GM19239 (cell line): ENCODE results near the gene B4GALT2.

Experiments
- DNase-seq: peaks from one replicate; pipeline ENCODE4 v3.0.0; 2011; ENCODE audit warnings: low spot score; ENCODE audit not compliant: insufficient read length
- FAIRE-seq: peaks from 2 replicates; lab custom pipeline; 2011; peaks lifted over from hg19 to GRCh38; lab: Jason Lieb, UNC

The B4GALT2 gene

DNA sequence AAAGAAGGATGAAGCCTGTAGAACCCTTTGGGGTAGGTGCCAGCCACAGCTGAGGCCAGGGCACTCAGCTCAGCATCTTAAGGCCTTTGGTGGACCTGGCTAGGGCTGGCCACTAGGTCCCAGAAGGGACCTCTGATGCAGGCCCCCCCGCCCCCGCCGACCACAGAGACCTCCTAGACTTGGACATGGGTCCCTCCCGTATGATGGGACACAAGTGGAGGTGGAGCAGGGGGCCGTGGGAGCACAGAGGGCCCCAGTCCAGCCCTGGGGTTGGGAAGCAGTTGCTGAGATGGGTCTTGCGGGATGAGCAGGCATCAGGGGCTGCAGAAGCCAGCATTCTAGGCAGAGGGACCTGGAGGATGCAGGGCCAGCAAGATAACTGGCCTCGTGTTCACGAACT is 3.2 kb downstream of the B4GALT2 start:
- no peak for FAIRE-seq
- DNase-seq = no peak

DNA sequence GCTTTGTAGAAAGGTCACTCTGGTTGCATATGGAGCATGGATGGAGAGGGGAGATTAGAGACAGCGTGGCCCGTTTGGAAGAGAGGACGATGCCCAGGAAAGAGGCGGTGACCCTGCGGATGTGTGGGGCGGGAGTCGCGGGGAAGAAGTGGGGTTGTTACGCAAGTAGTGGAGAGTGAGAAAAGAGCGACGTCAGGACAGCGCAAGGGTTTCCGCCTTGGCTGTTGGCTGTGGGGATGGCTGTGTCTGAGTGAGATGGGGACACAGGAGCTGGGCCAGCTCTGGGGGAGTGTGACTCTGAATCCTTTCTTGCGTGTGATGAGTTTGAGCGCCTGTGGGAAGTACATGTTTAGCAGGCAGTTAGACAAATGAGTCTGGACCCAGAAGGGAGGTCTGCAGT is 3.8 kb downstream of the B4GALT2 start:
- DNase-seq = no peak
- no peak for FAIRE-seq

DNA sequence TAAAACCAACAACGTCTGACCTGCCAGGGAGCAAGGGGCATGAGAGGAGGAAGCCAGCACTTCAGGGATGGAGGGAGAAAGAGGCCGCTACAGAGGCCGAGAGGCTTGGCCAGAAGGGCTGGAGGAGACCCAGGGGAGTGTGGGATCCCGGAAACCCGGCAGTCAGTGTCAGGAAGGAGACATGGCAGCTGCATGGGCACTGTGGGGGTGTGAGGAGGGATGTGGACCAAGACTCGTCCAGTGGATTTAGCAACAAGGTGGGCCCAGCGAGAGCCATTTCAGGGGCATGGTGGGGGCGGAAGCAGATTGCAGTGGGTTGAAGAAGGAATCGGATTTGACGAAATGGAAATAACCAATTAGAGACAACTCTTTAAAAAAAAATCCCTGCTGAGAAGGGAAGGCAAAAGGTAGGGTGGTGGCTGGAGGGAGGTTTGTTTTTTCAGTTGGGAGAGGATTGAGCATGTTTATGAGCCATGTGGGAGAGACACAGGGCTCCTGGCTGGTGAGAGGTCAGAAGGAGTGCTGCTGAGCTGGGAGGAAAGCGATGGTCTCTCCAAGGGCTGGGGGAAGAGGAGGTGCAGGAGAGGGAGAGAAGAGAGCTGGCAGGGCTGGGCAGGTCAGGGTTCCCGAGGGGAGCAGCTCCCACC is 4.4 kb downstream of the B4GALT2 start:
- DNase-seq (no peak), FAIRE-seq (no peak)

DNA sequence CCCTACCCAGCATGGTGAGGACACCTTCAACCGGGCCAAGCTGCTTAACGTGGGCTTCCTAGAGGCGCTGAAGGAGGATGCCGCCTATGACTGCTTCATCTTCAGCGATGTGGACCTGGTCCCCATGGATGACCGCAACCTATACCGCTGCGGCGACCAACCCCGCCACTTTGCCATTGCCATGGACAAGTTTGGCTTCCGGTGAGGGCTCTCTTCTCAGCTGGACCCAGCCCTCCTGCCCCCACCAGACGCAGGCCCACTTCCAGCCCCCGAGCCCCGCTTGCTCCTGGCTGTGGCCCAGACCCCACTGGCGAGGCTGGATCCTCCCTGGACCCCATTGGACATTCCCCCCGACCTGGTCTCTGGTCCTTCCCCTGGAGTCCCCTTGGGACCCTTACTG is 5.8 kb downstream of the B4GALT2 start:
- no peak for DNase-seq
- FAIRE-seq = no peak

DNA sequence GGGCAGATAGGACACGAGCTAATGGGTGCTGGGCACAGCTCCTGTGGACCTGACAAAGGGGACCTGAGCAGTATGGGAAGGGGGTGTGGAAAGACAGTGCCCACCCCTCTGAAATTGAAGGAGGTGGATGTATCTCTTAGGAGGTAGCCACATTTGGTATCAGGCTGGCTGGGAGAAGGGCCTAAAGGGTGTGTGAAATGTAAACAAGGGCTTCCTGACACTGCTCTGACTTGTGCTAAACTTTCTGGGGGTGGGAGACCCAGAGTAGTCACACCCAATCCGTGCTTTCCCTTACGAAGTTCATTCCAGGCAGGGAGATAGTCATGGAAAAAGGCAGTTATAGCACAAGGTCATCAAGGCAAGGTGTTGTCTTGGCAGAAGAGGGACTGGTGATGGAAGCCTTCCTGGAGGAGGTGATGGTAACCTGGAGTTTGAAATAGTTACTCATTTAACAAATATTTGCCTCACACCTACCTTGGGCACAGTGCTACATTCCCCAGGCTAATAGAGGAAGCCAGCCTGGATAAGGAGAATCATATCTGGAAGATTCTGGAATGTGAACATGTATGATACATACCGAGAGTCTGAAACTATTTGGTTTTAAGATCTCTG is 7.1 kb downstream of the B4GALT2 start:
- no peak for FAIRE-seq

DNA sequence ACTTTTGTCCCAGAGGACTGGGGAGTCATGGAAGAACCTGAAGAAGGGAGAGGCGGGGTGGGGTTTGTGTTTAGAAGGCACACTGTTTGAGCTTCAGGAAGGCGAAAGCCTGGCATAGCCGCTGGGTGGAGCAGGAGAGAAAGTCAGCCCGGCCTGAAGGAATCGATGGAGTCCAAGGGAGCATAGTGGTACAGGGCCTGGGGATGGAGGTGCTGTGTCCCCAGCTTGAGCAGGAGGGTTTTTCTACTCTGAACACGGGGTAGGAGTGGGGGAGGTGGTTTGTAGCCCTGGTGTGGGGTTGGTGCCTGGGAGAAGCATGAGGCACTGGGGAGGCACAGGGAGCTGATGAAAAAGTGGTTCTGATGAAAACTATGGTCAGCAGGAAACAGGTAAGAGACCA is 7.7 kb downstream of the B4GALT2 start:
- DNase-seq (no peak), FAIRE-seq (no peak)

More for the DNA sequence above, 7.1 kb downstream of the B4GALT2 start:
- DNase-seq = no peak

DNA sequence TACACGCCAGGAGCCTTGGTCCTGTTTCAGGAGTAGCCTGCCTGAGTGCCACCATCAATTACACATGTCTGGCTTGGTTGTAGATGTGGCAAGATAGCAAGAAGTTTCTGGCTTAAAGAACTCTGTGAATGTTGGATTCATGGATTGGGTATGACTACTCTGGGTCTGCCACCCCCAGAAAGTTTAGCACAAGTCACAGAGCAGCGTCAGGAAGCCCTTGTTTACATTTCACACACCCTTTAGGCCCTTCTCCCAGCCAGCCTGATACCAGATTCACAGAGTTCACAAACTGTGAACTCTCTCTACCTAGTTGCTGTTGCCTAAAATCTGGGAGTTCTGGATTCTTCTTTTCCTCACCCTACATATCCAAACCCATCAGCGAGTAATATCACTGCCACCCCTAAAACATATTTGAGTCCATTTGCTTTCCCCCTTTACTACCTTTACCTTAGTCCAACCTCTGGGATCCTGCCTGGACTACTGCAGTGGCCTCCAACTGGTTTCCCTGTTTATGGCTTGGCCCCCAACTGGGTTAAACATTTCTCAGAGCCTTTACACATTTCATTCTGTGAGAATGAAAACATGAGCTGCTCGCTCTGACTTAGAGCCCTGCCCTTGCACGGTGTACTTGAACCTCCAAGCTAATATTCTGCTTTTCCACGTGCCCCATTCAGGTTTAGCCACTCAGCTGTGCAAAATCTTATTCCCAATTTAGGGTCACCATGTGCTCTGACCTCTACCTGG is 8.3 kb downstream of the B4GALT2 start:
- FAIRE-seq = no peak

DNA sequence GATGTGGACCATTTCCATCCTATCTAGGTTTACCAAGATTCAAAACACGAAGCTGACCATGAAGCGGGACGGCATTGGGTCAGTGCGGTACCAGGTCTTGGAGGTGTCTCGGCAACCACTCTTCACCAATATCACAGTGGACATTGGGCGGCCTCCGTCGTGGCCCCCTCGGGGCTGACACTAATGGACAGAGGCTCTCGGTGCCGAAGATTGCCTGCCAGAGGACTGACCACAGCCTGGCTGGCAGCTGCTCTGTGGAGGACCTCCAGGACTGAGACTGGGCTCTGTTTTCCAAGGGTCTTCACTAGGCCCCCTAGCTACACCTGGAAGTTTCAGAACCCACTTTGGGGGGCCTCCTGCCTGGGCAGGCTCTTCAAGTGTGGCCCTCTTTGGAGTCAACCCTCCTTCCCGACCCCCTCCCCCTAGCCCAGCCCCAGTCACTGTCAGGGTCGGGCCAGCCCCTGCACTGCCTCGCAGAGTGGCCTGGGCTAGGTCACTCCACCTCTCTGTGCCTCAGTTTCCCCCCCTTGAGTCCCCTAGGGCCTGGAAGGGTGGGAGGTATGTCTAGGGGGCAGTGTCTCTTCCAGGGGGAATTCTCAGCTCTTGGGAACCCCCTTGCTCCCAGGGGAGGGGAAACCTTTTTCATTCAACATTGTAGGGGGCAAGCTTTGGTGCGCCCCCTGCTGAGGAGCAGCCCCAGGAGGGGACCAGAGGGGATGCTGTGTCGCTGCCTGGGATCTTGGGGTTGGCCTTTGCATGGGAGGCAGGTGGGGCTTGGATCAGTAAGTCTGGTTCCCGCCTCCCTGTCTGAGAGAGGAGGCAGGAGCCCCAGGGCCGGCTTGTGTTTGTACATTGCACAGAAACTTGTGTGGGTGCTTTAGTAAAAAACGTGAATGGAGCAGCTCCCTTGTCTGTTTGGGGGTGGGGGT is 11.5 kb downstream of the B4GALT2 start:
- FAIRE-seq (no peak), DNase-seq (no peak)

More for the DNA sequence above, 8.3 kb downstream of the B4GALT2 start:
- DNase-seq = no peak

DNA sequence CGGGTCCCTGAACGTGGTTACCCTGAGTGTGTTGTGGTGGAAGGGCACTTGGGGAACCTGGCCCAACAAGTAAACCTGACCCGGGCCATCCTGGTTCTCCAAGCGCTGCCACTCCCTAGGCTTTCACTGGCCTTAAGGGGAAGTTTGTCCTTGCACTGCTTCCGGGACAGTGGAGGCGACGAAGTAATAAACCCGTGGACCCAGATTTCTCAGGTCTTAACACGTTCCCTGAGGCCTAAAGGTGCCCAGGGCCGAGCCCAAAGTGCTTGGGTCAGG is 12.1 kb downstream of the B4GALT2 start:
- no peak for DNase-seq
- peak; percentile 88 for FAIRE-seq

DNA sequence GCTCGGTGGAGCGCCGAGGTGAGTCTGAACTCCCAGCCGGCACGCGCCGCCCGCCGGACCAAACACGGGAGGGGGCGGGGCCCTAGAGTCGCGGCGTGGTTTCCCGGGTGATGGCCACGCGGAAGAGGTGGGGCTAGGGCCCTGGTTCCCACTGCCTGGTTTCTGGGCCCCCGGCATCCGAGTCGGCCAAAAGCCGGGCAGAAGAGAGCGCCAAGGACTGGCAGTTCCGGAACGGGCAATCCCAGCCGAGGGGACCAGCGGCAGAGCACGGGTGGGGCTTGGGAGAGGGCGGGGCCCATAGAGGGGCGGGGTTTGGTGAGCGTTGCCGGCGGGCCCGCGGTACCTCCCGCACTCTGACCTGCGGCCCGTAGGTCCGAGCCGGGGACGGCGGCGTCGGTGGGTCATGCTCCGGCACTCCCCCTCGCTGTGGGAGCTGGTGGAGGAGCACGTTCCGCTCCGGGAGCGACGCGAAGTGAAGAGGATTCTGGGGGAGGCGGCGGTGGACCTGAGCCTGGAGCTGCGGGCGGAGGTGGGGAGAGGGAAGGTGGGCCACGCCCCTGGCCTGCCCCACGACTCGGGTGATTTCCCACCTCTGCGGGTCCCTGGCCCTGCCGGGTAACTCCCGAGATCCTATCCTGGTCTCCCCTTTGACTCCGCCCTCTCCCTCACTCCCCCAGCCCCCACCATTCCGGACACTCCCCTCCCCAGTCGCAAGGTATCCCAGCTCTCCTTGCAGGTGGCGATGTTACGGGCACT is 12.6 kb downstream of the B4GALT2 start, which contains the start of gene CCDC24:
TSS of gene CCDC24 (plus strand) at position 124 of the 756 bp plus-strand sequence. CDS start at position 404, 280 bp downstream.
- peak; percentile 26 for FAIRE-seq
- peak; percentile 88 for DNase-seq

DNA sequence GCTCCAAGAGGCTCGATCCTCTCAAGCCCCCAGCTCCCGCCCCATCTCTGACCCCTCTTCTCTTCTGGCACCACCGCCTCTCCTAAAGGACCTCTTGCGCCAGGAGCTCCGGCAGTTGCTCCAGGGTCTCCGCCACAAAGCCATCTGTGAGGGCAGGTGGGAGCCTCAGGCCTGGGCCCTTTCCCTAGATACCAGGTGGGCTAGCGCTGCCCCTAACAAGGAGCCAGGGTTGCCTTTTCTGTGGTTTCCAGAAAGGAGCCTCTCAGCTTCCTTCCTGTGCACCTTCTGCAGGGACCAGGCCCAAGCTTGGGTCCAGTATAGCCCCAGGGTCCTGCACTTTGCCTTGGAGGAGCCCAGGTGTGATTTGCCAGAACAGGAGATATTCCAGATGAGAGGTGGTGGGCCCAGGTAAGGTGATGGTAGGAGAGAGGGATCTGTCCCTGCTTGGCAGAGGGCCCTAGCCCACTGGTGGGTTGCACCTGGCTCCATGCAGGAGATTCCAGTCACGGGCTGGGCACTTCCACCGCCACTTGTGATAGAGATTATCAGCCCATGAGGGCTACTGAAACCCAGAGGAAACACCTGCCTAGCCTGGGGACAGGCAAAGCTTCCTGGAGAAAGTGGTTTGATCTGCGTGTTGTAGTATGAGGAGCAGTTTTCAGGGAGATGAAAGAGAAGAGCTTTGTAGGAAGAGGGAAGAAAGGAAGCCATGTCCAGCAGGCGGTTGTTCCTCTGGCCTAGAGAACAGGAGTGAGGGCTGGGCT is 13.4 kb downstream of the B4GALT2 start:
- FAIRE-seq (no peak), DNase-seq (no peak)

DNA sequence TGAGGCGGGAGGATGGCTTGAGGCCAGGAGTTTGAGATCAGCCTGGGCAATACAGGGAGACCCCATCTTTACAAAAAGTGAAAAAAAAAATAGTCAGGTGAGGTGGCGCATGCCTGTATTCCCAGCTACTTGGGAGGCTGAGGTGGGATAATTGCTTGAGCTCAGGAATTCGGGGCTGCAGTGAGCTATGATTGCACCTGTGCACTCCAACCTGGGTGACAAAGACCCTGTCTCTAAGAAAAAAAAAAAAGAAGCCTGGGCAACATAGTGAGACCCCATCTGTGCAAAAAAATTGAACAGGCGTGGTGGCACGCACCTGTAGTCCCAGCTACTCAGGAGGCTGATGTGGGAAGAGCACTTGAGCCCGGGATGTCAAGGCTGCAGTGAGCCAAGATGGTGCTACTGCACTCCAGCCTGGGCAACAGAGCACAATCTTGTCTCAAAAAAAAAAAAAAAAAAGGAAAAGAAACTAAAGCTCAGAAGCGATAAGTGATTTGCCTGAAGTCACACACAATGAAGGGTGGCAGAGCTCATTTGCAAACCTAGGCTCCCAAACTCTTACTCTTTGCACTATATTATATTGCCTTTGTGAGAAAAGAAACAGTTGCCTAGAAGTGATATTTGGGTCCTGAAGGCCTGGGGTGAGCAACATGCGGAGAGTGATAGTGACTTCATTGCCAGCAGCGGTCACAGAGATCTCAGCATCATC is 14.3 kb downstream of the B4GALT2 start:
- DNase-seq (no peak), FAIRE-seq (no peak)

DNA sequence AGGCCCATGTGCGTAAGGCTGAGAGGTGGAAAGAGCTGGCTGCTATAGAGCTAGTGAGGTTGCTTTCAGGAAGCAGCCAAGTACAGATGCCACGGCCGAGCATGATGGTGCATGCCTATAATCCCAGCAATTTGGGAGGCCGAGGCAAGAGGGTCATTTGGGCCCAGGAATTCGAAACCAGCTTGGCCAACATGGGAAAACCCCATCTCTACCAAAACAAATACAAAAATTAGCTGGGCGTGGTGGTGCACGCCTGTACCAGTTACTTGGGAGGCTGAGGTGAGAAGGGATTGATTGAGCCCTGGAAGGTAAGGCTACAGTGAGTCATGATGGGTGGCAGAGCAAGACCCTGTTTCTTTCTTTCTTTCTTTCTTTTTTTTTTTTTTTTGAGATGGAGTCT is 15.1 kb downstream of the B4GALT2 start:
- no peak for FAIRE-seq
- no peak for DNase-seq

DNA sequence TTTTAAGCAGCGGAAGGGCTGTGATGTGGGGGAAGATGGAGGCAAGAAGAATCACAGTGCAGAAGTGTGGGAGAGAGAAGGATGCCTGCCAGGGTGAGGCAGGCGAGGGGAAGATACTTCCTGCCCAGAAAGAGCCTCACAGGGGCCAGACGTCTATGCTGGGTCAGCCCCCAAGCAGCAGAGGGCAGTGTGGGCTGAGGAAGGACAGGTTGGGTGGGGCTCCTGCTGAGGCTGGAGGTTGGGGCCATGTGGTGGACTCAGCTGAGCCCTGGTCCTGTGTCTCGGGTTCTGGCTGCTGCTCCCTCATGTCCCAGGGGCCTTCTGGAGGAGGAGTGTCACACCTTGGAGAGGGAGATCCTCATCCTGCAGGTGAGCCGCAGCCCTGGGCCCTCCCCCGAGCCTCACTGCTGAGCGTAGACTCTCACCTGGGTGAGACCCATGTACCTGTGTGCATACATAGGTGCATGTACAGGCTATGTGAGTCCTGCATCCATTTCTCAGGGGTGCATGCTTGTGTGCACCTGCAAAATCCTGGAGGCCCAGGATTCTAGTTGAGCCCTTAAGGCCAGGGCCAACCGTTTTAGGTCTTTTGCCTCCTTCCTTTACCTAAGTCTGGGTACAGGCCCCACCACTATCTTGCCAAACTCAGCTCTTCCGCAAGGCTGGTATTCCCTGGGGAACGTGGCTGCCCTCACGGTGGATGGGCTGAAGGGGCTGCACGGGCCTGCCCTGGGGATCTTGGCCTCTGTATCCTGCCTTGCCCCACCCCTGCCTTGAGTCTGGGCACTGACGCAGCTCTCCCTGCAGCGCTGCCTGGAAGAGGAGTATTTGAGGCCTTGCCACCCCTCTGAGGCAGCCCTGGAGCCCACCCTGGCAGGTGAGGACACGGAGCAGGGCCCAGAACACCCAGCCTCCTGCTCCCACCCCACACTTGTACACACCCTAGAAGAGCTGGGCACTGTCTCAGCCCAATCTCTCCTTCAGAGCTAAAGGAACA is 16.1 kb downstream of the B4GALT2 start:
- FAIRE-seq (peak; percentile 79), DNase-seq (peak; percentile 28)

DNA sequence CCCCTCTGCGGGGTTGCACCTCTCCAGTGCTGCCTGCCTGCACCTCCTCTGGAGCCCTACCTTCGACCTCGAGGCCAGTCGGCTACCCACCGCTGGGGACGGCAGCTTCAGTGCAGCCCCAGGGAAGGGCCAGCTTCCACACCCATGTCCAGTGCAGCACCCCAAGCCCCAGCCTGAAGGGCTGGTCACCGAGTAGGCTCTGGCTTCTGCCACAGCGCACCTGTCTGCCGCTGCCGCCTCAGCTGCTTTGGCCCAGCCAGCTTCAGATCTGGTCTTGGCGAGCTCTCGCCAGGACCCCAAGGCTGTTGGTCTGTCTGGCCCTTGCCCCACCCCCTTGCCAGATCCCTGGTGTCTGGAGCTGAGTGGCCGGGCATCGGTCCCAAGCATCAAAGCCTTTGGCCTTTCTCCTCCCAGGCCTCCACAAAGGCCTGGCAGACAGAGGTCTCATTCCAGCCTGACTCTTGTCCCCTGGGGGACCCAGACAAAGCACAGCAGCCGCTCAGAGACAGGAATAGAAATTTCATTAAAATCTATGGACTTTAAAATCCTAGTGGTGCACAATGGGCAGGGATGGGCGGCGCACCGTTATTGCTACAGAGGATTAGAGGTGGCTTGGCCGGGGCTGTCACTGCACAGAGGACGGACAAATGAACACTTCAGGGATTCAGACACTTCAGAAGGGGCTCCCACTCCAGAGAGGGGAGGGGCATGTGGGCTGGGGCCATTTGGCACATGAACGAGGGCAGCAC is 17.1 kb downstream of the B4GALT2 start:
- FAIRE-seq (no peak), DNase-seq (no peak)

DNA sequence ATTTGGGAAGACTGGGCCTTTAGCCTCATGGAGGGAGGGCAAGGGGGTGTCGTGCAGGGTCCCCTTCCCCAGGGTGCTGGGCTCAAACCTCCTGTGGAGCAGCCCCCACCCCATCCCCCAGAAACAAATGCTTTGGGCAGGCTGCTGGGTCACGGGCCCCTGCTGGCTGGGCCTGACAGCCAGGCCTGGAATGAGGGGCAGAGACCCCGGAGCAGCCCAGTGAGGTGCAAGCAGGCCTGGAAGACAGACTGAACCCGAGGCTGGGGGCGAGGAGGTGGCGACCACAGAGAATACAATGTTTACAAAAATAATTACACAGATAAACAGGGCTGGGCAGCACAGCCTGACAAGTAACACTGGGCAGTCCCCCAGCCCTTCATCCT is 17.7 kb downstream of the B4GALT2 start:
- DNase-seq (no peak), FAIRE-seq (no peak)
